ENCODE measurements around the gene TCF7L1. TPM values are rescaled to one million over a fixed set of nuclear protein-coding genes. Genes with fewer than 3 reads are reported as not detected.

TCF7L1 gene
- polyA plus RNA-seq, 1 donor from 2014 or later, result not detected

- Histone ChIP-seq H3K27me3 (ENCODE audit: insufficient read depth, low read depth, low read length) (no peaks in the 10 kb centered on the region), H3K9ac (ENCODE audit: low read length) (peak overlapping the region; percentile 77), H3K36me3 (ENCODE audit: insufficient read depth, low read length) (no peaks in the 10 kb centered on the region), H4K20me1 (ENCODE audit: insufficient read depth) (no peaks in the 10 kb centered on the region), H3F3A (ENCODE audit: insufficient read depth, low read length, poor library complexity, severe bottlenecking) (no peaks in the 10 kb centered on the region), H3K4me3 (ENCODE audit: low read length) (peak overlapping the region; percentile 85), H3K9me3 (ENCODE audit: low read length) (no peaks in the 10 kb centered on the region), H3K27ac (ENCODE audit: low read length) (no peak overlapping the region), H2AFZ (ENCODE audit: low read depth, low read length) (no peak overlapping the region), H3K4me2 (ENCODE audit: low read length) (peak overlapping the region; percentile 95), H3K79me2 (replicated peaks; ENCODE audit: insufficient read depth, low read length) (peaks cover 4% of the 10 kb centered on the region), H3K9me2 (ENCODE audit: insufficient read depth, low read length) (no peaks in the 10 kb centered on the region)
- TF ChIP-seq POLR2AphosphoS5 (IDR thresholded peaks at IDR 0.05) (no peak), REST (IDR thresholded peaks at IDR 0.05; ENCODE audit: borderline replicate concordance) (no peak), EP300 (conservative IDR thresholded peaks at IDR 0.05; ENCODE audit: poor library complexity, severe bottlenecking) (no peak), RAD21 (conservative IDR thresholded peaks at IDR 0.05) (no peak), CTCF (IDR thresholded peaks at IDR 0.05; ENCODE audit: poor library complexity, severe bottlenecking) (no peak), MXI1 (conservative IDR thresholded peaks at IDR 0.05; ENCODE audit: poor library complexity, severe bottlenecking) (no peak), EZH2 (IDR thresholded peaks at IDR 0.05; ENCODE audit: borderline replicate concordance, insufficient read depth, low read length, poor library complexity, severe bottlenecking) (no peak), SMC3 (conservative IDR thresholded peaks at IDR 0.05; ENCODE audit: poor library complexity) (no peak), TAF1 (IDR thresholded peaks at IDR 0.05; ENCODE audit: low read depth) (no peak)
These were observed 222.3 kb downstream of the TCF7L1 start for GRCh38 chr2:85355521-85355920.

- Histone ChIP-seq H3K27me3 (ENCODE audit: insufficient read depth, low read depth, low read length) (no peaks in the 10 kb centered on the region), H3K27ac (ENCODE audit: low read length) (no peak overlapping the region), H3K79me2 (replicated peaks; ENCODE audit: insufficient read depth, low read length) (peaks cover 4% of the 10 kb centered on the region), H3K9ac (ENCODE audit: low read length) (no peak overlapping the region), H3K36me3 (ENCODE audit: insufficient read depth, low read length) (no peaks in the 10 kb centered on the region), H4K20me1 (ENCODE audit: insufficient read depth) (no peaks in the 10 kb centered on the region), H2AFZ (ENCODE audit: low read depth, low read length) (no peak overlapping the region), H3F3A (ENCODE audit: insufficient read depth, low read length, poor library complexity, severe bottlenecking) (no peaks in the 10 kb centered on the region), H3K9me3 (ENCODE audit: low read length) (no peaks in the 10 kb centered on the region), H3K9me2 (ENCODE audit: insufficient read depth, low read length) (no peaks in the 10 kb centered on the region), H3K4me3 (ENCODE audit: low read length) (peak overlapping the region; percentile 85), H3K4me2 (ENCODE audit: low read length) (no peak overlapping the region)
- no peak for TF ChIP-seq EP300 (conservative IDR thresholded peaks at IDR 0.05; ENCODE audit: poor library complexity, severe bottlenecking)
- TF ChIP-seq RAD21 (conservative IDR thresholded peaks at IDR 0.05), result no peak
- no peak for TF ChIP-seq SMC3 (conservative IDR thresholded peaks at IDR 0.05; ENCODE audit: poor library complexity)
- no peak for TF ChIP-seq MXI1 (conservative IDR thresholded peaks at IDR 0.05; ENCODE audit: poor library complexity, severe bottlenecking)
- TF ChIP-seq EZH2 (IDR thresholded peaks at IDR 0.05; ENCODE audit: borderline replicate concordance, insufficient read depth, low read length, poor library complexity, severe bottlenecking), result no peak
- no peak for TF ChIP-seq REST (IDR thresholded peaks at IDR 0.05; ENCODE audit: borderline replicate concordance)
- no peak for TF ChIP-seq TAF1 (IDR thresholded peaks at IDR 0.05; ENCODE audit: low read depth)
These were observed 223.0 kb downstream of the TCF7L1 start for GRCh38 chr2:85356186-85356585.
